ENCODE data around the gene JDP2.
"Not testable (repeated sequence)": the region's sequence is repeated elsewhere in the genome, so short reads cannot be mapped to it uniquely, and the experiment has no call there.

JDP2 gene

DNA sequence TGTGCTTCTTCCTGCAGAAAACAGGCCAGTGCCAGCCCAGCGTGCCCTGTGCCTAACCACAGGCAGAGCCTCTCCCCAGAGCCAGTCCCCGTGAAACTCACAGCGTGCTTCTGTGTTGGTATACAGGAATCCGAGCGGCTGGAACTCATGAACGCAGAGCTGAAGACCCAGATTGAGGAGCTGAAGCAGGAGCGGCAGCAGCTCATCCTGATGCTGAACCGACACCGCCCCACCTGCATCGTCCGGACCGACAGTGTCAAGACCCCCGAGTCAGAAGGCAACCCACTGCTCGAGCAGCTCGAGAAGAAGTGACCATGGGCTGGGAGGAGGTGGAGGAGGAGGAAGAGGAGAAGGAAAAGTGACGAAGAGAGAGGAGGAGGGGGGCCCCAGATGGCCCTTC lies 41.3 kb downstream of the JDP2 start:
- DNase-seq, result no peak
- in situ Hi-C loops (cut with HindIII; ENCODE audit: low pct_ligation_motif_present, low pct_unique_long_range_greater_than_20kb, low sequenced_read_pairs), result no loop called here

DNA sequence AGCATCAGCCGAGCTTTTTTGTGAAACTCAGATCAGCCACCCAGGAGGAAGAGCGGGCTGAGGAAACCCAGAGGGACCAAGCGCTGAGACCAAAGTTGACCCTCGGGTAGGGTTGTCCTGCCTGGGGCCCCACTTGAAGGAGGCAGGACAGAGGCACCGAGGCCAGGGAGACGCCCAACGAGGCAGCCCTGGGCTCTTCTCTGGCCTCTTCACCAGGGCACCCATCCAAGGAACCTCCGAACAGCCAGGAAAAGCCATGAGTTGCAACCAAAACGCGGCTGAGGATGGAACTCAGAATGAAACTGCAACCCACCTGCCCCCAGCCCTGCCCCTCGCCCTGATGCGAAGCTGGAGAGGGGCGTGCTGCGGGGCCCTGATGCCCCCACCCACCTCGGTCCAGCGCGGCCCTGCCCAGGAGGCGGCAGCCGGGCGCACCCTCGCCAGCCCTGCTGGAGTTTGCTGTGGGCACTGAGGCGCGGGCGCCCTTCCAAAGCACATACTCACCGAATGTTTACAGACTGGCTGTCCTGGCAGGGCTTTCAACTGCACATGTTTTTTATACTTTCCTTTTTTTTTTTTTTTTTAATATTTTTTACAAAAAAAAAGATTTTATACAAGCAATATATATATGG lies 41.9 kb downstream of the JDP2 start:
- no peak for DNase-seq
- in situ Hi-C loops (cut with HindIII; ENCODE audit: low pct_ligation_motif_present, low pct_unique_long_range_greater_than_20kb, low sequenced_read_pairs), result no loop called here

DNA sequence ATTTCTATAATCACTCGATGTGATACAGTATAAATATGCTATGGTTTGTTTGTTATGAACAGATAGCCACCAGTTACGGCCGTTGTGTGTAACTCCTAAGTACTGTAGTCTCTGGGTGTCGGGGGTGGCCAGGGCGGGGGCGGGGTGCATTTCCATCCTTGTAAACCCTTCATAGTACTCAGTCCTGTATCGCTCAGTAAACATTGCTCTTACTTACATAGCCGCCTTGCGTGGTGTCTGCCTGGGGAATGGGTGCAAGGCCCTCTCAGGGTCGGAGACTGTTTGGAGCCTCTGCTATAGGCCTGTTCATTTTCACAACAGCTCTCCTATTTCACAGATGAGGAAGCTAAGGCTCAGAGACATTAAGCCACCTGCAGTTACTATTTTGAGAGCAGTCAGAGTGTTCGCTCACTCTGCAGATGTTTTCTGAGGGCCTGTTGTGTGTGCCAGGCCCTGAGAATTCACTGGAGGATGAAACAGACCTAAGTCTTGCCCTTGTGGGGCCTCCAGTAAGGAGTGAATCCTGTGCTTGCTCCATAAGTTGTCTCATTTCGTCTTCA lies 42.5 kb downstream of the JDP2 start:
- no peak for DNase-seq
- in situ Hi-C loops (cut with HindIII; ENCODE audit: low pct_ligation_motif_present, low pct_unique_long_range_greater_than_20kb, low sequenced_read_pairs), result no loop called here

DNA sequence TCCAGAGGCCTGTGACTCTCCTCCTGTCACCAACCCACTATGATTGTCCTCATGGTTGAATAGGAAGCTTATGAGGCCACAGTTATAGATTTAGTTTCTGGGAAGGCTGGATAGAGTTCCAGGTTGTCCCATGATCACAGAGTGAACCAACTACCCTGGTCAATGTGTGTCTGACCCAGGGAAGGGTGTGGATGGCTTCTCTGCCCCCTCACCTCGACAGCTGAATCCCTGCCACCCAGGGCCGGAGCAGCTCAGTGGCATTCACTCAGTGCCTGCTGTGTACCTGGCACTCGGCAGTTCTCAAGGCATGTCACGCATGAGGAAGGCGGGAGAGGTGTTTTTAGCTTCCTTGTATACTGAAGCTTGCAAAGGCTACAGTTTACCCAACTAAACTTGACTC lies 43.2 kb downstream of the JDP2 start:
- no peak for DNase-seq
- in situ Hi-C loops (cut with HindIII; ENCODE audit: low pct_ligation_motif_present, low pct_unique_long_range_greater_than_20kb, low sequenced_read_pairs), result no loop called here

DNA sequence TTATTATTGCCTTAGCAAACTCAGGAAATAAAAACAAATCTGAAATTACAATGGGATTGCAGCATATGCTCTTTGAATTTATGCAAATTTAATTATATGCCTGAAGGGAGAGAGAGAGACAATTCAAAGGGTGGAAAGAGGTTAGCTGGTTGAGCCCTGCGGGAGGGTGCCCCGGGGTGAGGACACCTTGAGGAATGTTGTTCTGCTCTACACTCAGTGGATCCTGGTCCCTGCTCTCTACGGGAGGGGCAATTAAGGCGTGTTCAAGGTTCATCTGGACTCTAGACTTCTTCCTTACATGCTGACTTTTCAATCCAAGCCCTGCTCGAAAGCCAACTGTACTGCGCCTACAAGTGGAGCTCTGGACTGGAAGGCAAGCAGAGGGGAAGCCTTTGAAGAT lies 46.3 kb downstream of the JDP2 start:
- DNase-seq; in situ Hi-C loops (cut with HindIII; ENCODE audit: low pct_ligation_motif_present, low pct_unique_long_range_greater_than_20kb, low sequenced_read_pairs): not testable (repeated sequence)

DNA sequence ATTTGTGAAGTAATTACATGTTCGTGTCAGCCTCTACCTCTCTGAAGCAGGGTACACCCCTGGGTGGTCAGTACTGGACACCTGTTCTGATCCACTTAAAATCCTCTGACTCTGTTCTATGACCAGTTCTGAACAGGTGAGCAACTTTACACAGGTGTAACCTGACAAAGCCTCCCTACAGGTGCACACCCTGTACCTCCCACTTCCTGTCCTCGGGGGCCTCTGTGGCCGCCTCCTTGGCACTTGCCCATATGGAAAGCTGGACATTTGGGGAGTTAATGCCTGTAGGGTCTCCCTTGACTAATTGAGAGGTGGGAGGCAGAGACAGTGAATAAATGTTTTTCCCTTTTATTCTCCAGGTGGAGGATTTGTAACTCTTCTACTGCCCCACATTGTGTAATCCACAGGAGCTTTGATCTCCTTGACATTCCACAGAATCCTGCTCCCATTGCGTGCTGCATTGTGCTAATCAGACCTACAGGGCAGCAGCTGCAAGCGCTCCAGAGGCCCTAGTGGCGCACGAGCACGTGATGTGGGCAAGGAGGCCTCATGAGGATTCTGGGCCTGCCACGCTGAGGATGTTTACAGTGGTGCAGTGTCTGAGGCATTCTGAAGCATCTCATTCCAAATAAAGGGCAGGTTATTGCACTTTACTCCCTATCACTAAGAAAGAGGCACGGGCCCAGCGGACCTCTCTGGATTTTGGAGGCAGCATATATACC lies 48.6 kb downstream of the JDP2 start:
- in situ Hi-C loops (cut with HindIII; ENCODE audit: low pct_ligation_motif_present, low pct_unique_long_range_greater_than_20kb, low sequenced_read_pairs), result no loop called here

DNA sequence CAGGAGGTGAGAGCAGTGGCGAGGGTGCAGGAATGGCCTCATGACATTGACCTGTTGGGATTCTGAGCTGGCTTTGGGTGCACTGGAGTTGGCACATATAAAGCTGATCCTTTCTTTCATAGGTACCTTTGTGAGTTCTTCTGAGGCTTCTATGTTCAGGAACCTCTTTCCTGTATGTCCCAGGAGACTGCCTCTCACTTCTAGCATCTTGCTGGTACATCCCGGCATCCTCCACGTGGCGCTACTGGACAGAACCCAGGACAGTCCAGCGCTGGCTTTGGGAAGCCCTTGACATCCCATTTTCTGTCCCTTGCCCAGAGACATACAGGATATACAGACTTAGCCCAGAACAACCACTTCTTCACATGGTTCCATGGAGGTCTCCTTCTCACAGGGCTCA lies 50.1 kb downstream of the JDP2 start:
- no peak for DNase-seq
- in situ Hi-C loops (cut with HindIII; ENCODE audit: low pct_ligation_motif_present, low pct_unique_long_range_greater_than_20kb, low sequenced_read_pairs), result no loop called here

More for the DNA sequence above, 48.6 kb downstream of the JDP2 start:
- no peak for DNase-seq

DNA sequence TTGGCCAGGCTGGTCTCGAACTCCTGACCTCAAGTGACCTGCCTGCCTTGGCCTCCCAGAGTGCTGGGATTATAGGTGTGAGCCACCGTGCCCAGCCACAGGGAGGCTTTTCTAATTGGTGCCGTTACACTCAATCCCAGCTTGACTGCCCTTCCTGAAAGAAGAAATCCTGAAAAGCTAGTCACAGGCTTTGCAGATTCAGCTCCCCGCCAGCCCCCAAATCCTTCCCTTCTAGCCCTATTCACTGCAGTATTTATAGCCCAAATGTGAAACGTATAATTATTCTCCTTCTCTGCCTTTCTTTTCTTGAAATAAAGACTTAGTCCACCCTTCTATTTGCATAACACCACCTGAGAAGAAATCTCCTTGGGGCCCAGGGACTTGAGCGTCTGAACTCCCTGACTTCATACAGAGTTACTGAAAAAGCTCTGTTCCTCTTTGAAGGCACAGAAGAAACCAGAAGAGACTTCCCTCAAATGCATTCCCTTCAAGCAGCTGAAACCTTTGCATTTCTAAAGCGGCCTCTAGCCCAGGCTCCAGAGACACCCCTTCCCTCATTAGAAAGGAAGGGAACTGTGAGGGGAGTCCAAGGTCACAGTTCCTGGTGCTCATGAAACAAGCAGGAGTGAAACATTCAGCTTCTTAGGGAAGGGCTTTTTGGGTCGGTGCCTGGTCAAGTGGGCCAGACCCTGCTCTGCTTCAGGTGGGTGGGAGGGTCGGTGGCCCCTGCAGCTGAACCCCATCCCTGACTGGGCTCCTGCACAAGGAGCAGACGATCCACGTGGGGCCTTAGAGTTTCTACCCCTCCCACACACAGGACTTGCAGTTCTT lies 52.2 kb downstream of the JDP2 start:
- in situ Hi-C loops (cut with HindIII; ENCODE audit: low pct_ligation_motif_present, low pct_unique_long_range_greater_than_20kb, low sequenced_read_pairs), result no loop called here
- no peak for DNase-seq

DNA sequence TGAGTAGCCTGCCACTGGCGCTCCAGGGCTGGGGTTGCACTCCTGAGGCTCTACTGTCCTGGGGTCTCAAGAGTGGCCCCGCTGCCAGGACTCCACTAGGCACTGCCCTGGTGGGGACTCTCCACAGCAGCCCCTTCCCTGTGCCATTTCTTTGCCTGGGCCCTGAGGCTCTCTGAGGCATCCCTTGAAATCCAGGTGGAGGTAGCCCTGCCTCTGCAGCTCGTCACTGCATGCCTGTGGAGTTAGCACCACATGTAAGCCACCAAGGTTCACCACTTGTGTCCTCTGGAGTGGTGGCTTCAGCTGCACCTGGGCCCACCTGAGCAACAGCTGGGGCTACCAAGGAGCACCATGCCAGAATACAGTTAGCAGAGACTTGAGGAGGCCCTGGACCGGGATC lies 54.5 kb downstream of the JDP2 start:
- in situ Hi-C loops (cut with HindIII; ENCODE audit: low pct_ligation_motif_present, low pct_unique_long_range_greater_than_20kb, low sequenced_read_pairs), result no loop called here
- no peak for DNase-seq

DNA sequence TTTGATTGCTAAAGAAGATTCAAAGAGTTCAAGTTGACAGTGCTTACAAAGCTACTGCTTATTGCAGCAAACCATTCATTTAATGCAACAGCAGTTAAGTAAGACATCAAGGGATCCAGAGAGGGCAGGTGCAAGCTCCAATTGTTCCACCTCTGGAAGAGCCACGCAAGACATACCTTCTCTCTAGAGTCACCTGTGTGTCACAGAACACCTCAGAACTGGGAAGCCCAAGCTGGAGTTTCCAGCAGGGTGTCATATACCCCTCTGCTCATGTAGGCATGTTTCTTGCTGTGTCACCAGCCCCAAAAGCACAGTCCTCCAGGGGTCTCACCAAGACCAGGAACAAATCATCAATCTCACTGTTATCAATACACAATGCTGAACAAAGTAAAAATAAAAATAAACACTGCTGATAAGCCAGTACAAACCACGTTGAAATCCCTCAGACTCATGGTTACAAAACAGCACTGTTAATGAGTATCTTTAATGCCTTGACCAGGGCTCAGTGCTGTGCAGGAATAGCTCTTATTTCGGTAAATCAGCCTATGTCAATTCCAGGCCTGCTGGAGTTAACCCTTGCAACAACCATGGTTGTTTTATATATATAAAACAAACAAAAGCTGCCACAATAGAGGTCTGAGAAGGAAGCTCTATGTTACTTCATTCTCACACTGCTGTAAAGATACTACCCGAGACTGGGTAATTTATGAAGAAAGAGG lies 57.0 kb downstream of the JDP2 start:
- DNase-seq, result no peak
- in situ Hi-C loops (cut with HindIII; ENCODE audit: low pct_ligation_motif_present, low pct_unique_long_range_greater_than_20kb, low sequenced_read_pairs), result no loop called here

DNA sequence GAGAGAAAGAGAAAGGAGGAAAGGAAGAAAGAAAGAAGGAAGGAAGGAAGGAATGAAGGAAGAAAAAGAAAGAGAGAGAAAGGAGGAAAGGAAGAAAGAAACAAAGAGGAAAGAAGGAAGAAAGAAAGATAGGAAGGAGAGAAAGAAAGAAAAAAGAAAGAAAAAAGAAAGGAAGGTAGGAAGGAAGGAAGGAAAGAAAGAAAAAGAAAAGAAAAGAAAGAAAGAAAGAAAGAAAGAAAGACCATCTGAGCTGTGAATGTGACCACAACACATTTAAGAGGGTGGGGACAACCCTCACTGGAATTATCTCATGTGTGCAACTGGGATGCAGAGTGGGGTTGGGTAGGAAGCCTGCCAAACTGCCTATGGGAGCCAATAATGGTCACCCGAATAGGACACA lies 58.5 kb downstream of the JDP2 start:
- in situ Hi-C loops (cut with HindIII; ENCODE audit: low pct_ligation_motif_present, low pct_unique_long_range_greater_than_20kb, low sequenced_read_pairs), result no loop called here
- no peak for DNase-seq

DNA sequence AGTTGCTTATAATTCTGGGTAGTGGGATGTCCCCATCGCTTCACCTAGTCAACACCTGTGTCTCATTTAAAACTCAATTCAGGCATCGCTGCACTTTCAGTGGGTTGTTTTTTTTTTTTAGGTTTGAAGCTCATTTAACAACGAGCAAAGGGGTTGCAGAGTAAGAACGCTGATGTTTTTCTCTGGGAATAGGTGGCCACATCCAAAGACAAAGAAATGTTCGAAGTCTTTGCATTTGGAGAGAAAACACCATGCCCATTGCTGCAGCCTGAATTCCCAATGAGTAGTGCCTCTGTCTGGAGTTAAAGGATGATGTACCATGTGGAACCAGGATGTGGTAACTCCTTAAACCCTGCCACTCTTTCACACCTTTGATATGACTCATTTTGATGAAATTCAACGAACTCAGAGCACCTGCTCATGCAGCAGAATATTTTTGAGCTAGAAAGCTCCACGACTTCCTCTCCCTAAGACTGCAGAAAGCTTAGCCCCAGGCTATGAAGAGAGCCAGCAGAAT lies 59.4 kb downstream of the JDP2 start:
- in situ Hi-C loops (cut with HindIII; ENCODE audit: low pct_ligation_motif_present, low pct_unique_long_range_greater_than_20kb, low sequenced_read_pairs), result no loop called here
- DNase-seq, result no peak

DNA sequence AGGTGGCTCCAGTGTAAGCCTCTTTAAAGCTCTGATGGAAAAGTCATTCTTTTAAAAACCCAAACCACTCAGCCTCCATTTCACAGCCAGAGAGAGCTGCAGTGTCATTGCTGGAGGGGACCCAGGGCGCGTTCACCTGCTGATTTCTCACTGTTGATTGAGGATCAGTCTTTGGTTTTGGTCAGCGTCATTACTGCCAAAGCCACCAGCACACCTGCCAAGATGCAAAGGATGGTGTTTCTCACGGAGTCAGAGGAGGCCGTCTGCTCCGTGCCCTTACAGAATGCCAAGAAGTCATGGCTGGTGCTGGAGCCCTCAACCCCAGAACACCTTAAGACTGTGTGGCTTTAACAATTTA lies 61.6 kb downstream of the JDP2 start:
- in situ Hi-C loops (cut with HindIII; ENCODE audit: low pct_ligation_motif_present, low pct_unique_long_range_greater_than_20kb, low sequenced_read_pairs), result no loop called here
- DNase-seq, result no peak

DNA sequence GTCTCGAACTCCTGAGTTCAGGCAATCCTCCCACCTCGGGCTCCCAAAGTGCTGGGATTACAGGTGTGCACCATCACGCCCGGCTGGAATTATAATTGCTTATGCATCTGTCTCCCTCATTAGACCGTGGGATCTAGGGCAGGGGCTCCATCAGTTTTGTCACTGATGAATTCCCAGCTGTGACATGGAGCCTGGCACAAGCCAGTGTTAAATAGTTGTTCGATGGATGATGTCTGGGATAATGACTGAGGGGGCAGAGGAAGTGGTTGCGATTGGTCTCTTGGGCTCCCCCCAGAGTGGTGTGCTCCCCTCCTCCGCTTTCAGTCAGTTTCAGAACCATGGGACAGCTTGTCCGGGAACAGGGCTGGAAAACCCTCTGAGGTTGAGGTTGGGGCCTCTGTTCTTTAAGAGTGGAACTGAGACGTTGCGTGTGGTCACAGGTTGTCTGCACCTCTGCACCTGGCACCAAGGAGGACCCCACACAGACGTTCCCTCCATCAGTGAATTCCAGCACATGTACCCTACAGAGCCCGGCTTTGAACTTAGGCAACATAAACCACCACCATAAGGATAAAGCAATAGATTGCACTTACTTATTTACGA lies 63.7 kb downstream of the JDP2 start:
- DNase-seq, result no peak
- in situ Hi-C loops (cut with HindIII; ENCODE audit: low pct_ligation_motif_present, low pct_unique_long_range_greater_than_20kb, low sequenced_read_pairs), result no loop called here

DNA sequence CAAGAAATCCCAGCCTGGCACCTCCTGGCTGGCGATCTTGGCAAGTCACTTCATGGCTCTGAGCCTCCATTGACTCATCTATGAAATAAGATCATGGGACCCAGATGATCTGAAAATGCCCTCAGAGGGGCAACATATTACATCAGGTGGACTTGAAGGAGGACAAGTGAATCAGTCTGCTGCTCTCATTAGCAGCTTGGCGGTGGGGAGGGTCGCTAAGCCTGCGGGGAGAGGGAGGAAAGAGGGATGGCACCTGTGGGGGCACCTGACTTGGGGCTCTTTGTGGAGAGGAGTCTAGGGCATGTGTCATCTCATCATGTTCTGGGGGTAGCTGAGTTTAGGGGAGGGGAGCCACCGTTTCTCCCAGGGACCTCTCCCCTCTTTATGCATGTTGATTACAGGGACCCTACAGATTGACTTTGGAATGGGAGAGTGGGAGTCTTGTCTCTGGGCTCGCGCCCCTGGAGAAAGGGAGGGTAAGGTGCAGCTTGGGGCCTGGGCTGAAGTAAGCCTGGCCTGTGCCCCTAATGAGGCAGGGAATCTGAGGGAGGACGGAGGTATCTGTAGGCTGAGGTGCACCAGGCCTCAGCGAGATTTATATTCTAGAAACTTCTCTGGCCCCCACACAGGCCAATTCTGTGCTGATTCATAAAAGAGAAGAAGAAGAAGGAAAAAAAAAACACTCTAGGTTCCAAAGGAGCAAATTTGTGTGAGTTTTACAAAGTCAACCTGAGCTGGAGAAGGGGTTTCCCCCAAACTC lies 65.2 kb downstream of the JDP2 start:
- no peak for DNase-seq
- in situ Hi-C loops (cut with HindIII; ENCODE audit: low pct_ligation_motif_present, low pct_unique_long_range_greater_than_20kb, low sequenced_read_pairs), result no loop called here

DNA sequence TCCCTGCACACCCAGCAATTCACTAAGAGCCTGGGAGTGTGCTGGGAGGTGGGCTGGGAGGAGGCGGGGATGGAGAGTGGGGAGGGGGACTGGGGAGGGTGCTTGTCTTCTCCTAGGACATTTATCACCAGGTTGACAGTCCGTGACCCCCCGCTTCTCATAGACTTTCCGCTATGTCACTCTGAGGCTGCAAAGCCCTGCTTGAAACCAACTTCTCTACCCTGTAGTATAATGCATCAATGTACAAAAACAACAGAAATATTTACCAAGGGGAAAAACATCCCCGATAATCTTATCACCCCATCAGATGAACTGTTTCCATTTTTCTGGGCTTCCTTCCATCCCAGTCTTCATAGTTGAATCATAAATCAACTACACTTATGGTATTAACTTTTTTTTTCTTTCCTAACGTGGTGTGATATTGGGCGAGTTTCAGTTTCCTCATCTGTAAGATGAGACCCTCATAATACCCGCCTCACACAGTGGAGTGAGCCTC lies 65.8 kb downstream of the JDP2 start:
- no peak for DNase-seq
- in situ Hi-C loops (cut with HindIII; ENCODE audit: low pct_ligation_motif_present, low pct_unique_long_range_greater_than_20kb, low sequenced_read_pairs), result no loop called here

DNA sequence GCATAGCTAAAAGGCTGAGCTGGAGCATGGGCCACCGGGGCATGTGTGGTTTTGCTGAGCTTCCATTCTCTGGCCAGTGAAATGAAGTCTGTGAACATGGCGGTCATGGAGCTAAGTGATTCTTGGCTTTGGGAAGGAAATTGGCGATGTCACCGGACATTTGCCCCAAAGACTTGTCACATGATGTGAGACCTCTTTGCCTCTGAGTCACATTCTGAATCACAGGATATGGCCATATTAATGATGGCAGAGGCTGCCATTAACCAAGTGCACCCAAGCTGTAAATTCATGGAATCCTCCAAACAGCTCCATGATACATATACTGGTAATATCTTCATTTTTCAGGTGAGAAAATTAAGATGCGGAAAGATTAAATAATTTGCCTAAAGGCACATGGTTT lies 67.1 kb downstream of the JDP2 start:
- no peak for DNase-seq
- in situ Hi-C loops (cut with HindIII; ENCODE audit: low pct_ligation_motif_present, low pct_unique_long_range_greater_than_20kb, low sequenced_read_pairs), result no loop called here

Measured in ACHN (cell line).